DOHH2 (cell line): ENCODE measurements around the gene MTF1.

Experiments
- H3F3A ChIP-seq: fragments of 200-600 bp; sonication (generic), shearing (Covaris generic); 2 replicates; pipeline ENCODE4 v1.6.0; 2016; ENCODE audit warnings: antibody characterized with exemption, mild to moderate bottlenecking; ENCODE audit not compliant: control insufficient read depth, insufficient read depth
- H3K27ac ChIP-seq: fragments of 200-600 bp; sonication (generic); 2 replicates; pipeline ENCODE4 v1.5.1; 2014; ENCODE audit warnings: low read depth, mild to moderate bottlenecking, low read length, moderate library complexity
- H3K27me3 ChIP-seq: fragments of 200-600 bp; sonication (generic); 2 replicates; pipeline ENCODE4 v1.6.1; 2014; ENCODE audit warnings: mild to moderate bottlenecking, low read length, mixed read lengths; ENCODE audit not compliant: control insufficient read depth
- H3K36me3 ChIP-seq: fragments of 200-600 bp; sonication (generic); 2 replicates; pipeline ENCODE4 v1.6.1; 2014; ENCODE audit warnings: mild to moderate bottlenecking, low read length, moderate library complexity, mixed read lengths; ENCODE audit not compliant: control insufficient read depth
- H3K4me1 ChIP-seq: fragments of 200-600 bp; sonication (generic); 2 replicates; pipeline ENCODE4 v1.6.1; 2014; ENCODE audit warnings: mild to moderate bottlenecking, low read length, mixed read lengths; ENCODE audit not compliant: control insufficient read depth
- H3K4me2 ChIP-seq: fragments of 200-600 bp; sonication (generic); 2 replicates; pipeline ENCODE4 v1.6.0; 2014; ENCODE audit warnings: mild to moderate bottlenecking, low read length, moderate library complexity
- H3K4me3 ChIP-seq: fragments of 200-600 bp; sonication (generic); 2 replicates; pipeline ENCODE4 v1.5.1; 2014; ENCODE audit warnings: mild to moderate bottlenecking, low read length, mixed read lengths
- H3K79me2 ChIP-seq: fragments of 200-600 bp; sonication (generic); 2 replicates; pipeline ENCODE4 v1.6.1; 2014; ENCODE audit warnings: mild to moderate bottlenecking, low read length, mixed read lengths; ENCODE audit not compliant: control insufficient read depth
- H3K9me2 ChIP-seq: fragments of 200-600 bp; sonication (generic); replicated peaks from 2 replicates; pipeline ENCODE4 v1.6.1; 2014; ENCODE audit warnings: mild to moderate bottlenecking, low read length, mixed read lengths; ENCODE audit not compliant: control insufficient read depth
- H3K9me3 ChIP-seq: fragments of 200-600 bp; sonication (generic); 2 replicates; pipeline ENCODE4 v1.6.1; 2014; ENCODE audit warnings: antibody characterized with exemption, low read length, mixed read lengths; ENCODE audit not compliant: control insufficient read depth, insufficient read depth
- H4K20me1 ChIP-seq: fragments of 200-600 bp; sonication (generic); 2 replicates; pipeline ENCODE4 v1.6.0; 2014; ENCODE audit warnings: low read depth, mild to moderate bottlenecking, antibody characterized with exemption, low read length, moderate library complexity; ENCODE audit not compliant: control insufficient read depth, insufficient read depth
- CTCF ChIP-seq: fragments of 200-600 bp; sonication (generic); IDR thresholded peaks from one replicate; pipeline ENCODE4 v1.5.1; 2014; ENCODE audit warnings: antibody characterized with exemption, mild to moderate bottlenecking, low read depth, low read length; ENCODE audit not compliant: poor library complexity, severe bottlenecking
- EZH2phosphoT487 ChIP-seq: fragments of 200-600 bp; sonication (generic); IDR thresholded peaks from 2 replicates; pipeline ENCODE4 v1.6.1; 2017; ENCODE audit warnings: borderline replicate concordance, mild to moderate bottlenecking, antibody characterized with exemption, low read length, moderate library complexity, mixed read lengths

The MTF1 gene

GRCh38 chr1:37845049-37845646 is 14.2 kb downstream of the MTF1 start:
- Histone ChIP-seq H3F3A (no peaks in the 10 kb centered on the region), H4K20me1 (no peaks in the 10 kb centered on the region; the same call in 1 of the 2 replicates), H3K36me3 (peaks cover 47% of the 10 kb centered on the region), H3K4me3 (no peak overlapping the region), H3K4me2 (no peak overlapping the region), H3K27ac (no peak overlapping the region), H3K9me2 (no peaks in the 10 kb centered on the region), H3K79me2 (peaks cover 70% of the 10 kb centered on the region), H3K9me3 (no peaks in the 10 kb centered on the region), H3K27me3 (no peaks in the 10 kb centered on the region), H3K4me1 (peaks cover 6% of the 10 kb centered on the region)
- TF ChIP-seq CTCF (no peak), EZH2phosphoT487 (no peak)

DNA sequence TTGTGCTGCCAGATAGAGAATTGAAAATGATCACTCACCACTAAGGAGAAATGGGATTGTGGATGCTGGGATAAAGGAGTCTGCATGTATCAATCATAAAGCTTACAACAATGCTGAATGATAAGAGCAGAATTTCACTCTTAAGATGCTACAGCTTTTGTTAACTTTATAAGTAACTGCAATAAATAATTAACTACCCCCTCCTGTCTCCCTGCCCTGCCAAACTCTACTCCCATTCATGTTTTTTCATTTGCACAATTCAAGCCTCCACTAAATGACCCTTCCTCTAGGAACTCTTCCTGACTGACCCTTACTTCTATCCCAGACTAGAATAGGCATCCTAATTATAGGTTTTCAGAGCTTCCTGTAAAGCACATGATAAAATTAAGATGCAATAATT is 14.9 kb downstream of the MTF1 start:
- H3K36me3 ChIP-seq: peaks cover 50% of the 10 kb centered on the region
- no peak overlapping the region for H3K4me3 ChIP-seq
- H3K27ac ChIP-seq: no peak overlapping the region
- no peak overlapping the region for H3K4me2 ChIP-seq
- H4K20me1 ChIP-seq: no peaks in the 10 kb centered on the region; the same call in 1 of the 2 replicates
- no peak for TF ChIP-seq CTCF
- no peak for TF ChIP-seq EZH2phosphoT487
- H3K79me2 ChIP-seq: peaks cover 64% of the 10 kb centered on the region
- no peaks in the 10 kb centered on the region for H3K9me2 ChIP-seq
- H3F3A ChIP-seq: no peaks in the 10 kb centered on the region
- no peaks in the 10 kb centered on the region for H3K27me3 ChIP-seq
- H3K9me3 ChIP-seq: no peaks in the 10 kb centered on the region
- H3K4me1 ChIP-seq: peaks cover 6% of the 10 kb centered on the region

GRCh38 chr1:37841652-37842051 is 17.7 kb downstream of the MTF1 start:
- Histone ChIP-seq H3K4me3 (no peak overlapping the region), H4K20me1 (no peaks in the 10 kb centered on the region; the same call in 1 of the 2 replicates), H3K4me2 (no peak overlapping the region), H3K4me1 (no peaks in the 10 kb centered on the region), H3K27ac (no peak overlapping the region), H3K36me3 (peaks cover 52% of the 10 kb centered on the region), H3K9me3 (no peaks in the 10 kb centered on the region), H3F3A (no peaks in the 10 kb centered on the region), H3K27me3 (no peaks in the 10 kb centered on the region), H3K79me2 (peaks cover 35% of the 10 kb centered on the region), H3K9me2 (no peaks in the 10 kb centered on the region)
- TF ChIP-seq CTCF: no peak
